DMS114 treated with DMSO at 0.1 percent for 48 hours (cell line): ENCODE results near the gene C1QTNF4.
"Not testable (repeated sequence)": the region's sequence is repeated elsewhere in the genome, so short reads cannot be mapped to it uniquely, and the experiment has no call there.

ENCODE experiments used
- DNase-seq: peaks from one replicate; lab custom pipeline; 2025; ENCODE audit not compliant: unreplicated experiment; lab: John Stamatoyannopoulos, UW

Gene C1QTNF4

DNA sequence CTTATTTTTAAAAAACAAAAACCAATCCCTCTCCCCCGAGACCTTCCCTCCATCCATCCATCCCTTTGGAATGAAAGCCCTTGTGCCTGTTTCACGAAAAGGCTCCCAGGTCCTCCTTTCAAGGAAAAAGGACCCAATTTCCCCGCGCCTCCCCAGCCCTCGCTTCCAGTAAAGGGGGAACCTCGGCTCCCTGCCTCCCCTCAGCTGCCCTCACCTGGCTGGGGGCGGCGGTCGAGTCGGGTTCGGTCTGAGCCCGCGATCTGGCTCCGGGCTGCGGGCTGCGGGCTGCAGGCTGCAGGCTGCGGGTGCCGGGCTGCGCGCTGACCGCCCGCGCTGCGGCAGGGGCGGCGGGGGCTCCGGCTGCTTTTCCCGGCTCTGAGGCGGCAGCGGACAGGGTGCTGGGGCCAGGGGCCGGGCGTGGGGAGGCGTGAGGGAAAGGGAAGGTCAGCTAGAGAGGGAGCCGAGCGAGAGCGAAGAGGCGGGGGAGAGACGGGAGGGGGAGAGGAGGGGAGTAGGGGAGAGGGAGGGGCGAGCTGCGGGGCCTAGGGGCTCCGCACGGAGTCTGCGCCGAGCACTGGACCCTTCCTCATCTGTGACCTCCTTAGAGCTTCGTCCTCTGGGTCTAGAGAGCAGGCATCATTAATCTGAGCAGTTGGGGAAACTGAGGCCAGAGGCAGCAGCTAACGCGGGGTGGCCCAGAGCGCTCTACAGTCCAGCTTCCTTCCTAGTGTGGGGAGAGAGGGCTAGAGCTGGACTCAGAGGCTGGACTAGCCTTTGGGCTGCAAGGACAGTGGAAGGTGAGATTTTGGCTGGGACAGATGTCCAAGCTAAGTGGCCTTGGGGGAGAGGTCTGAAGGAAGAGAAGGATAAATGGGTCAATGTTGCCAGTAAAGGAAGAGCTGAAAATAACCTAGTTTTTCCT is at the start of gene C1QTNF4:
C1QTNF4 (minus strand) TSS at position 478 of the 922 bp plus-strand sequence. CDS start 3,601 bp downstream, outside the sequence.
- DNase-seq: no peak

DNA sequence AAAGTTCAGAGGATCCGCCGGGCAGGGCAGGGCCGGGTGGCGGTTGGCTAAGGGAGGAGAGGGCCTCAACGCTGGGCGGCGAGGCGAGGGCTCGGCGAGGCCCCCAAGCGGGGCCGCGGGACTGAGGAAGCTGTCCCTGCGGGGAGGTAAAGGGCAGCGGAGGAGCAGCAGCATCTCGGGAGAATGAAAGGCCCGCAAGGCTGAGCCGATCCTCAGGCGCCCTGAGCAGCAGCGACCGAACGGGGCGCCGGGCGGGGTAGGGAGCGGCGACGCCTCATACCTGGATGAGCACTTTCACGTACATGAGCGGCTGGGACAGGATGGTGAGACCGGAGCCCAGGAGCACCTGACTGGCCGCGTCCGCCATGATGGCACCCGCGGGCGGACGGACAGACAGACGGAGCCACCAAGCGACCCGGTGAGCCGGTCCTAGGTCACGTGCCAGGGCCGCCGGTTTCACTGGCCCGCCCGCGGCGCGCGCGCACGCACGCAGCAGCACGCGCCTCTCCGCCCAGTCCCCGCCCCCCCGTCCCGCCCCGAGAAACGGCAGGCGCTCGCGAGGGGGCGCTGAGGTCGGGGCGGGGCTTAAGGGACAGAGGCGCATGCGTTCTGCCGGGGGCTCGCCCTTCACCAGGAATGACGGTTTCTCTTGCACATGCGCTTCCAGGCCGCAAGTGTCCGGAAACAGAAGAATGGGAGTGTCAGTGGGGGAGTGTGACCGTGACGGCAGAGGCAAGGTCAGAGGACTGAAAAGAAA is 48.1 kb upstream of the C1QTNF4 start, which contains the start of gene MTCH2:
MTCH2 (minus strand) TSS at position 461 of the 757 bp plus-strand sequence; CDS start at position 367, 94 bp downstream.
- peak; percentile 88 for DNase-seq

- DNase-seq: no peak
These were observed 47.4 kb upstream of the C1QTNF4 start for GRCh38 chr11:47641600-47642098.

GRCh38 chr11:47640506-47640905 is 46.3 kb upstream of the C1QTNF4 start:
- not testable (repeated sequence) for DNase-seq

DNA sequence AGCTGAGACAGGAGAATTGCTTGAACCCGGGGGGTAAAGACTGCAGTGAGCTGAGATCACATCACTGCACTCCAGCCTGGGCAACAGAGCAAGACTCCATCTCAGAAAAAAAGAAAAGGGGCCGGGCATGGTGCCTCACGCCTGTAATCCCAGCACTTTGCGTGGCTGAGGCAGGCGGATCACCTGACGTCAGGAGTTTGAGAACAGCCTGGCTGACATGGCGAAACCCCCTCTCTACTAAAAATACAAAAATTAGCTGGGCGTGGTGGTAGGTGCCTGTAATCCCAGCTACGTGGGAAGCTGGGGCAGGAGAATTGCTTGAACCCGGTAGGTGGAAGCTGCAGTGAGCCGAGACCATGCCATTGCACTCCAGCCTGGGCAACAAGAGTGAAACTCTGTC is 42.1 kb upstream of the C1QTNF4 start:
- not testable (repeated sequence) for DNase-seq

DNA sequence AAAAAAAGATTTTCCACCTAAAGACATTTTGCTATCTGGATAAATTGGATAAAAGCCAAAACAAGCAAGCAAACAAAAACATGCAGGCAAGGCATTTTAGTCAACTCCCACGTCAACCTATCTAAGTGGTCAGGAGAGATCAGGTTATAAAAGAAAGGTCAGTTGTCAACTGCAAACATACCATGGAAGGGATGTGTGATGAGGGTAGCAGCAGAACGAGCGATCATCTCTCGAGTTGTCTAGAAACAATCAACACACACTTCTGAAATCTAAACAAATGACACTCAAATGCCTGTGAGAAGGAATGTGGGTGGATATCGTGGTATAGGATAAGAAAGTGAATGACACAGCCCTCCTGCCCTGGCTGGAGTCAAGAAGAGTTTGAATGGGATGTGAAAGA is 37.3 kb upstream of the C1QTNF4 start:
- DNase-seq: no peak

GRCh38 chr11:47628026-47628425 is 33.8 kb upstream of the C1QTNF4 start:
- no peak for DNase-seq

GRCh38 chr11:47626234-47626633 is 32.0 kb upstream of the C1QTNF4 start:
- DNase-seq: no peak

GRCh38 chr11:47620836-47621378 is 26.7 kb upstream of the C1QTNF4 start:
- no peak for DNase-seq

DNA sequence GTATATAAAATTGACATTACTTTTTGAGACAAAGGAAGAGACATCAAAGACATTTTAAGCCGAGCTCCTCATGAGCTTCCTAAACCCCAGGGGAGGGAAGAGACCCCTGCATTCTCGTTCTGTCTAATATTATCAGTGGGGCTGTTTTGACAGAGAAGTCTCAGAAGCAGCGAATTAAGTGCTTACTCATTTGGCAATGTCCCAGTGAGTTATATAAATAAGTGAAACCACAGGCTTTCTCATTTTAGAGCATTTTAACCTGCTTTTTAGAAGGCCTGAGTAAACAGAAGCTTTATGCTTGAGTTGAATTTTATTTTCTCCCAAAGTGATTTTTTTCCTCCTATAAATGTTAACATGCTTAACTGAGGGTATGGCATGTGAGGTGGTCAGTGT is 23.2 kb upstream of the C1QTNF4 start:
- no peak for DNase-seq

DNA sequence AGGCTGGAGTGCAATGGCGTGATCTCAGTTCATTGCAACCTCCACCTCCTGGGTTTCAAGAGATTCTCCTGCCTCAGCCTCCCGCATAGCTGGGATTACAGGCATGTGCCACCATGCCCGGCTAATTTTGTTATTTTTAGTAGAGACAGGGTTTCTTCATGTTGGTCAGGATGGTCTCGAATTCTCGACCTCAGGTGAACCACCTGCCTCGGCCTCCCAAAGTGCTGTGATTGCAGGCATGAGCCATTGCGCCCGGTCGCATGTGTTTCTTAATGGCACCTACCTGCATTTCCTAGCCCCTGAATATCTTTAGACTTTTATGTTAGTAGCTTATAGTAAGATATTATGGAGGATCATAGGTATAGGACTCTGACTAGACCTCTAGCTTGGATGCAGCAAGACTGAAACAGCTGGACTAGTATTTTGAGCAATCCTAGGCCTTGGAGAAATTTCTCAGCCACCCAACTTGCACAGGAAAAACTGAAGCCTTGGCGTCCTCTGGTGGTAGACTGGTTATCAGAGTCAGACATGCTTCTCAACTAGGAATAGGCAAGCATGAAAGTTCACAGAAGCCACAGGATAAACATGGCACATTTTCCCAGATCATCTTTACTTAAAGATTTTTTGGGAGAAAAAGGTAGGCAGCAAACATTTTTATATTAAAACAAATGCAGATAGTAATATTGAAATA is 22.7 kb upstream of the C1QTNF4 start:
- peak; percentile 11 for DNase-seq

GRCh38 chr11:47615249-47615648 is 21.0 kb upstream of the C1QTNF4 start:
- DNase-seq: no peak

DNA sequence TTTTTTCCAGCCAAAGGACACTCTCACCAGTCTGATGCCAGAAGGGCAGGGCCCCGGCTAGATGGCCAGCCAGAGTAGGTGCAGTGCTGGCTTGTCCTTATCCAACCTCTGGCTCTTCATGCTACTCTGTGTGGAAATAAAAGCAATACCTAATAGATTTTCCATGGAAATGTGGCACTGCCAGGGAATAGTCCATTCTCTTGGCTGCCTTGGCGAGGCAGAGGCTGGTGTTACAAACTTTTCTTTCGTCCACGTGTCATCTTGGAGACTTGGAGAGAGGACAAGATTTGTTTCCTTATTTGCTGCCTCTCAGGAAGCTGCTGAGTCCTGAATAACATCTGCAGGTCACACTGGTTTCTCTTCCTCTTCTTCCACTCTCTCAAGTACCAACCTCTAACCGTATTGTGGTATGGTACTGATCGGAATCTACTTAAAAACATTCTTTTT is 17.2 kb upstream of the C1QTNF4 start:
- DNase-seq: no peak

DNA sequence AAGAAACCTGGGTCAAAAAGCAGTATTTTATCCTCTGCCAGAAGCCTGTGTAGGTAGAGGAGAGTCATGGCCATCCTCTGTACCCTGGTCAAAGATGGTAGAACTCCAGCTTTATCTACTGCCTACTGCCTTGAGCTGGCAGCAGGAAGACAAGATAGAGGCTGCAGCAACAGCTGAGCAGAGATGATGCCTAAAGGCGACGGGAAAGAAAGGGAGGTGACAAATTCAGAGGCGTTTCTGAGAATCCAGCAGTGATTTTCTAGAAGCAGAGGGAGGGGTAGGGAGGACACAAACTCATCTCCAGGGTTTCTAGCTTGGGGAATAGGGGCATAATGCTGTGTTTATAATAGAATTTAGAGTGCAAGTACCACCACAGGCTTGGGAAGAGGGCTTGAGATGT is 15.5 kb upstream of the C1QTNF4 start:
- DNase-seq: no peak

DNA sequence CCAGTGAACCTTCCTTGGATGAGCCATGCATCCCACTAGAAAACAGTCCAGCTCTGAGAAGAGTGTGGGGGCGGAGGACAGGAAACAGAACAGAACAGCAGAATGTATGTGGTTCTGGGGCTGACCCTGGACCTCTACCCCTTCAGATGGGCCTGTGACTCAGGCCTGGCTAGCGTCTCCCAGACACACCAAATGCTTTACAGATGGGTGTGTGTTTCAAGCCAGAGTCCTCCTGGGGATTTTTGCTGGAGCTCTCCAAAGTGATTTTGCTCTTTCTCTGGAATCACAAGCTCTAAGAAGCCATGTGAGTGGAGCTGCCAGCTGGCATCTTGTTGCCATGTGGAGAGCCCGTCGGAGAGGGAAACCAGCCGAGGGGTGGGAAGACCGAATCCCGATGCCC is 13.2 kb upstream of the C1QTNF4 start:
- no peak for DNase-seq

DNA sequence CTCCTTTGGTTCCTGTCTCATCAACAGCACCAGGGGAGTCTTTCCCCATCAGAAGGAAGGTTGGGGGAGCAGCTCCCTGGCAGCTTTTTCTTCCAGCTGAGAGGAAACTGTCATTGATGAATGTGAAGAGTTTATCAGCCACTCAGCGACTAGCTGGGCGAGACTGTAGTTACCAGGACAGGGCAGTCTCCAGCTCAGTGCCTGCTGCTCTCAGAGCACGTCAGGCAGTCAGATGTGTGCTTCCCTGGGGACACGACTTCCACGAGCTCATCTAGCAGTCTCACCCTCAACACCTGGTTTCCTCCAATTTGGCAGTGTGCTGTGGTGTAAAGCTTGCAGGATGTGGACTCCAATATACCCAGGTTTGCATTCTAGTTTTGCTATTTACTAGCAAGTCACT is 12.5 kb upstream of the C1QTNF4 start:
- no peak for DNase-seq

DNA sequence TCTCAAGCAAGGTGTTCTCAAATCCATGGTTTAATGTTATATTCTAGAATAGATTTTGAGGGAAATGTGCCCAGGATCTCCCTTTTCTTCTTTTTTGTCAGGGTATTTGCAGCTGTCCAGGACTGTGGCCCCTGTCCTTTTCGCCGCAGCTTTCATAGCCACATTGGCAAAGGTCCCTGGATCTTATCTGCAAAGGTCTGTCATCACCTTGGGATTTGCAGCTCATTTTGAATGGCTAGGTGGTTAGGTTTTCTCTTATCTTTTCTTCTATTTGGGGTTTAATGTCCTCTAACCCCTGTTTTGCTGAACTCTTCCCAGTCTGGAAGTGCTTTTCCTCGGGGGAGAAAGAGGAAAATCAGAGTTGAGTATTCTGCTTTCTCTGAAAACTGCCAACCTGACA is 11.7 kb upstream of the C1QTNF4 start:
- no peak for DNase-seq

DNA sequence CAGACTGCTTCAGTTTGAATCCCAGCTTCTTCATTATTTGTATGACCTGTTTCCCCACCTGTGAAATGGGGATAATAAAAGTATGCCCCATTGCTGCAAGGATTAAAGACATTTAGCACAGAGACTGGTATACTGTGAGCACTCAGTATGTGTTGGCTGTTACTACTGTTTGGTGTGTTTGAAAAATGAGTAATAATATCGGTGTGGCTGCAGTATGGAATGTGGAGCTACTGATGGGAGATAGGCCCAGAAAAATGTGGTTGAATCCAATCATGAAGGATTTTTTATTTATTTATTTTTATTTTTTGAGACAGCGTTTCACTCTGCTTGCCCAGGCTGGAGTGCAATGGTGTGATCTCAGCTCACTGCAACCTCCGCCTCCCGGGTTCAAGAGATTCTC is 9.1 kb upstream of the C1QTNF4 start:
- no peak for DNase-seq

DNA sequence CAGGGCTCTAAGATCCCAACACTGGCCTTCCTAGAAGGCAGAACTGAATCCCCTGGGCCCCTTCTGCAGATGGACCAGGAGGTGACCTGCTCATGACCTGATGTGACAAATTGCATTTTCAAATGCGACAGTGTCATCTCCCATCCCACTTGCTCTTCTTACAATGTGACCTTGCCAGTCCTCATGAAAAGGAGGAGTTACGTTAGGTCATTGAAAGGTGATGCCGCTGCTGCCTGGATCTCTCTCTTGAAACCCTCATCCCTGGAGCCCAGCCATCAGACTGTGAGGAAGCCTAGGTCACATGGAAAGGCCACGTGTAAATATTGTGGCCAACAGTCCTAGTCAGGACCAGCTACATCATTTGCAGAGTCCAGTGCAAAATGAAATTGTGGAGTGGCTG is 5.7 kb upstream of the C1QTNF4 start:
- DNase-seq: no peak

DNA sequence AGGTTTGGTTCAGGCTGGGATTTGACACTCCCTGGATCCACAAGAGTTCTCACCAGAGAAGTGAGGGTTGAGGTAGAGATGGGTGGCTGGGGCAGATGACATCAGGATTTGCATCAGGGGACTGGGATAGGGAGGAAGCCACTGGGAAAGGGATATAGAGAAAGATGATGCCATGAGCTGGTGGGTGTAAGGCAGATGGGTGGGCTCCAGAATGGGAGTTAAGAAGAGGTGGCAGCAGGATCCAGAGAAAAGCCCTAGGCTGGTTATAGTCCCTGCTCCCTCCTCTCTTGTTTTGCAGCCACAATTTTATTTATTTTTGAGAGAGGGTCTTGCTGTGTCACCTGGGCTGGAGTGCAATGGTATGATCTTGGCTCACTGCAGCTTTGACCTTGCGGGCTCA is 1.8 kb upstream of the C1QTNF4 start:
- no peak for DNase-seq

DNA sequence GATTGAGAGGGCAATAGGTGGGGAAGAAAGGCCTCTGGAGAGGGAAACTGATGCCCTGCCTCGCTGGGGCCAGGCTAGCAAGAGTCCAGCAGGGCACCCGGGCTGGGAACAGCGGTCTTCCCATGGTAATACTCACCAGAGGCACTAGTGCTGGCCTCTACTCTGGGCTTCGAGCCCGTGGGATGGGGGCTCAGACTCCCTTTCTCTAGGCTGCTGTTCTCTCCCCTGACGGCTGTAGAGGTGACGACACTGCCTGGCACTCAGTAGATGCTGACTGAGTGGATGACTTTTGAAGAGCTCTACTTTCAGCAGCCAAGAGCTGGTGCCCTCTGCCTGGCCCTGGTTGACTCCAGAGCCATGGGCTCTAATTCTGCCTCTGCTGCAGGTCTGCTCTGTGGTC is 818 bp upstream of the C1QTNF4 start:
- no peak for DNase-seq
